OCI-LY1 (cell line): Measurements from ENCODE around the gene MPO.

Source experiments
- CTCF ChIP-seq: fragments of 200-600 bp; sonication (generic), shearing (Covaris generic); IDR thresholded peaks from 2 replicates; pipeline ENCODE4 v1.5.1; 2017; ENCODE audit warnings: mild to moderate bottlenecking, antibody characterized with exemption, low read length, moderate library complexity, mixed read lengths
- EZH2 ChIP-seq: fragments of 200-600 bp; sonication (generic), shearing (Covaris generic); IDR thresholded peaks from 2 replicates; pipeline ENCODE4 v1.8.0; 2017; ENCODE audit warnings: borderline replicate concordance, mixed run types, mild to moderate bottlenecking, antibody characterized with exemption, low read length, moderate library complexity, mixed read lengths

GRCh38 chr17:58265271-58265670, 15.5 kb downstream of the MPO start:
- TF ChIP-seq CTCF (no peak), EZH2 (no peak)
